Epithelial cell of prostate (primary cell): ENCODE data around the gene ZNF536.
"Not testable (repeated sequence)": the region's sequence is repeated elsewhere in the genome, so short reads cannot be mapped to it uniquely, and the experiment has no call there.

Experiments
- DNase-seq: peaks from one replicate; pipeline ENCODE4 v3.0.0-alpha.2; 2011; ENCODE audit warnings: low read depth, low spot score
- H3K27ac ChIP-seq: fragments of 450-650 bp; 2 replicates; pipeline ENCODE4 v1.5.1; 2017; ENCODE audit warnings: mild to moderate bottlenecking

Gene ZNF536

GRCh38 chr19:30406220-30407067, 34.3 kb downstream of the ZNF536 start:
- no peak overlapping the region for H3K27ac ChIP-seq
- no peak for DNase-seq

GRCh38 chr19:30407068-30407709, 35.0 kb downstream of the ZNF536 start:
- H3K27ac ChIP-seq = no peak overlapping the region
- no peak for DNase-seq

DNA sequence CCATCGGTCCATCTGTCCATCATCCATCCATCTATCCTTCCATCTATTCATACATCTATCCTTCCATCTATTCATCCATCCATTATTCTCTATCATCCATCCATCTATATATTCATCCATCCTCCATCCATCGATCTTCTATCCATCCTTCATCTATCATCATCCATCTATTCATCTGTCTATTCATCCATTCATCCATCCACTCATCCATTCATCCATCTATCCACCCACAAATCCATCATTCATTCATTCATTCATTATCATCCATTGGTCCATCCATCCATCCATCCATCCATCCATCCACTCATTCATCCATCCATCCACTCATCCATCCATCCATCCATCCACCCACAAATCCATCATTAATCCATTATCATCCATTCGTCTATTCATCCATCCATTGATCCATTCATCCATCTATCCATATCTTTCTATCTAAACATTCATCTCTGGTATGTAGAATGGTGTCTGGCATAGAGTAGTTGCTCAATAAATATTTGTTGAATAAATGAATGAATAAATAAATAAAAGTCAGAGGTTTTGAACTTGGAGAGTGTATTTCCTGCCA, 36.6 kb downstream of the ZNF536 start:
- DNase-seq = no peak
- no peak overlapping the region for H3K27ac ChIP-seq

- no peak overlapping the region for H3K27ac ChIP-seq
- no peak for DNase-seq
These were observed 39.5 kb downstream of the ZNF536 start for GRCh38 chr19:30411714-30412113.

DNA sequence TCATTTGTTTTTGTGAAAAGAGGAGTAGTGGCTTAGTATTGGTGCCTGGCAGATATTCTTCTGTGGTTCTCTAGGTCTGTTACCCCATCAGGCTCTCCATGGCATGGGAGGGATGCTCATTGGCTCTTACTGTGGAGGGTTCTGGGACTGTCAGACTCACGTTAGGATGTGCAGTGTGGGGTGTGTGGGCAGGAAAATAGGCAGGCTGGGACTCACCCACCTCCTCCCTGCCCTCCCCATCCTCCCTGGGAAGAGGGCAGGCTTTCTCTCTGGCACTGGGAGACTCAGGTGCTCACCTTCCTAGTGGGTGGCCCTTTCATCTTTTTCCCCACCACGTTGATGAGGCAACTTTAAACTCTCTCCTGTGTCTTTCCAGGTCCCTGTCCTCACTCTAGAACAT, 44.2 kb downstream of the ZNF536 start:
- DNase-seq = no peak
- H3K27ac ChIP-seq = no peak overlapping the region

DNA sequence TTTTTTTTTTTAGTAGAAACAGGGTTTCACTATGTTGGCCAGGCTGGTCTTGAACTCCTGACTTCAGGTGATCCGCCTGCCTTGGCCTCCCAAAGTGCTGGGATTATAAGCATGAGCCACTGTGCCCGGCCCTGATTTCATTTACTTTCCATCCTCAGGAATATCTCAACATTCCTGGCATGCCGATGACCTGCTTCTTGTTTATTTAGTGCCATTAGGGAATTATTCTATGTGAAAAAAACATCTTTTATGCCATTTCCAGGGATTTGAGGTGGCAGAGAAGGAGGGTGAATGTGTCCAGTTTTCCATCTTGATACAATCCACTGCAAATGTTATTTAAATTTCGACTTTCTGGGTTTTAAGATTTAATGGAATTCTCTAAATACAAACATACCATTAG, 45.0 kb downstream of the ZNF536 start:
- not testable (repeated sequence) for H3K27ac ChIP-seq, DNase-seq

DNA sequence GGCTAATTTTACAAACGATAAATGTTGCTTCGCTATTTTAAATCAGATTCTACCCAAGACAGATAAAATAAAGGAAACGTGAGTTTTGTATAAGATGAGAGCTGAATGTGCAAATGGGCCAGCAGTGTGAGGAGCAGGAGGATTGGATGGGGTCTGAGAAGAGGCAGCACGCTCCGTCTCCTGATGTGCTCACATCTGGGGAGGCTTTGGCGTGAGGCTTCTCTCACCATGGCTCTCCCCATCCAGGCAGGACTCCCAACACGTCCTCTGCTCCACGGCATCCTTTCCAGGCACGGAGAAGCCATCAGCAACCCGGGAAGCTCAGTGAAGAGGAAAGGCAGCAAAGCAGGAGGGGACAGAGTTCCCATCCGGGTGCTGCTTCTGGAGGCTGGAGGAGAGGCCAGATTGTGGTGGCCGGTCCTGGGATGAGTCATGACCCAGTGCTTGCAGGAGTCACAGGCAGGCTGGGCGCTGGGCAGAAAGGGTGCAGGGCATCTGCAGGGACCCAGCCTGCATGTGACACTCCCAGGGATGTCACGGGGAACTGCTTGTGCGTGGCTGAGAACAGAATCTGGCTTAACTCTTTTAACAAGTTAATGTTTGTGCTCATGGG, 47.5 kb downstream of the ZNF536 start:
- H3K27ac ChIP-seq = no peak overlapping the region
- no peak for DNase-seq

GRCh38 chr19:30420316-30420715, 48.1 kb downstream of the ZNF536 start:
- H3K27ac ChIP-seq = no peak overlapping the region
- DNase-seq = no peak

GRCh38 chr19:30420881-30421280, 48.7 kb downstream of the ZNF536 start:
- DNase-seq = no peak
- no peak overlapping the region for H3K27ac ChIP-seq

DNA sequence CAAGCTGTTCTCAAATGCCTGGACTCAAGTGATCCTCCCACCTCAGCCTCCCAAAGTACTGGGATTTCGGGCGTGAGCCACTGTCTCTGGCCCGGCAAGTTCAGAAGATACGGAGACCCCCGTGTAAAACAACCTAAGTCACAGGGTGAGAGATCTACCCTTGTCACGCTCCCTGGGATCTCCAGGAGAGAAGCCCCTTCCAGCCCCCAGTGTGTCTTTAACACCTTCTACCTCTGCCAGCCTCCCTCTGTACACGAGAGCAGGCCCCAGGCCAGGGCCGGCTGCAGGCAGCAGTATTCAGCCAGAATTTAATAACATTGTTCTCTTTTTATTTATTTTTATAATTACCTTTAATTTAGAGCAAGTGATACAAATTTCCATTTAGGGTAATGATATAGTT, 49.4 kb downstream of the ZNF536 start:
- no peak overlapping the region for H3K27ac ChIP-seq
- no peak for DNase-seq

DNA sequence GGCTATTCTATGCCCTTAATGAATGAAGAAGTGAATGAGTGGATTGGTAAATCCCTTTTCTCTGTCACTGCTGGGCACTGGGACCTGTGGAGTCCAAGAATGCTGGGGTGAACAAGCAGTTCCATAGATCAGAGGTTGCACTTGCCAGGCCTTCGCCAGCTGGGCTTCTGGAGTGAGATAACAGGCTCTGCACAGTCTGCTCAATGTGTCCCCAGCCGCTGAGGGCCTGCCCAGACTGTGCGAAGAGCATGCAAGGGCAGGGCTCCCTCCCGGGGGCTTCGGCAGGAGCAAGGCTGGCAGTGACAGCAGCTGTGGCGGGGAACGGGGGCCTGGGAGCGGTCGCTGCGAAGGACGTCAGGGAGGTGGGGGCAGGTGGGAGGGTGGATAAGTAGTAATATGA, 51.3 kb downstream of the ZNF536 start:
- no peak overlapping the region for H3K27ac ChIP-seq

GRCh38 chr19:30425885-30426838, 54.0 kb downstream of the ZNF536 start:
- no peak for DNase-seq

More for the DNA sequence above, 51.3 kb downstream of the ZNF536 start:
- no peak for DNase-seq

GRCh38 chr19:30426864-30427263, 54.7 kb downstream of the ZNF536 start:
- no peak for DNase-seq

More at GRCh38 chr19:30425885-30426838, 54.0 kb downstream of the ZNF536 start:
- no peak overlapping the region for H3K27ac ChIP-seq

DNA sequence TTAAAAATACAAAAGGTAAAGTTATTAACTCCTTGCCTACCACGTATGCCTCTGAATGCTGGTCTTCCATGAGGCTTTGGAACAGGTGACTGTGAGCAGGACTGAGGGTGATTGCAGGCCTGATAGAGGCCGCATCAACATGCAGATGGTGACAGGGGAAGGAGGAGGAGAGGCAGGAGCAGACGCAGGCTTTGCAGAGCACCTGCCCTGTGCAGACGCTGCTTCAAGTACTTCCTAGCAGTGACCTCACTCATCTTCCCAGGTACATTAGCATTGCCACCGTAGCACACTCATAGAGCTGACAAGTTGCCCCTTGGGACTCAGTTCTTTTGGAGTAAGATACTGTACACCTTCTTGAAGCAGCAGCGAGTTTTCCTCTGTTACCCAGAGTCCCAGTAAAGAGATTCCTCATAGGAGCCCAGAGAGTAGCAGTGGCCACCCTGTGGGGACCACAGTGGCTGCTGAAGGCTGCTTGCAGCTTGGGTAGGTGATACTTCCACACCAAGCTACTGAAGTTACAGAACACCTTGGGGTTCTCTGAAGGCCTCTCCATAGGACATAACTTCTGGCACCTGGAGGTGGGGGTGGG, 56.0 kb downstream of the ZNF536 start:
- no peak for DNase-seq
- no peak overlapping the region for H3K27ac ChIP-seq

More at GRCh38 chr19:30426864-30427263, 54.7 kb downstream of the ZNF536 start:
- no peak overlapping the region for H3K27ac ChIP-seq

- no peak for DNase-seq
- no peak overlapping the region for H3K27ac ChIP-seq
These were observed 56.7 kb downstream of the ZNF536 start for GRCh38 chr19:30428844-30429243.

DNA sequence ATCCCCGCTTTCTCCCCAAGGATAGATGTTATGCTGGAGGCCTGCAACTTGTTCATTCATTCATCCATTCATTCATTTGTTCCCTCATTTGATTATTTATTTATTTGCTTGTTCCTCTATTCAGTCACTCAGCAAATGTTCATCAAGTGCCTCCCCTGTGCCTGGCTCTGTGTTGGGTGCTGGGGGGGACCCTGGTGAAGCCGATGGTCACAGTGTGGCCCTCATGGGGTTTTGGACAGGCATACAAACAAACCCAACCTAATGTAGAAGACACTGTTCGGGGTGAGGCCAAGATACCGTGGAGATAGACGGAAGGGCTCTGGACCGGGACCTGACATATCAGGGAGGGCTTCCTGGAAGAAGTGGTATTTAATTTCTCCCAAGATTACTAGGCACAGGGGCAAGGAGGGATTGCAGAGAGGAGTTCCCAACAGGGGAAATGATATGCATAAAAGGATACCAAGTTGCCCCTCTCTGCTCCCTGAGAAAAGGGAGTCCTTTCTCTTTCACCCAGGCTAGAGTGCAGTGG, 58.1 kb downstream of the ZNF536 start:
- H3K27ac ChIP-seq = no peak overlapping the region
- no peak for DNase-seq

- no peak overlapping the region for H3K27ac ChIP-seq
- DNase-seq = no peak
These were observed 59.4 kb downstream of the ZNF536 start for GRCh38 chr19:30431591-30431990.

GRCh38 chr19:30434797-30435594, 62.8 kb downstream of the ZNF536 start:
- DNase-seq = no peak
- no peak overlapping the region for H3K27ac ChIP-seq
